ENCODE results near the gene SYNJ2.

The SYNJ2 gene

GRCh38 chr6:158009935-158010585 lies 28.4 kb downstream of the SYNJ2 start:
- DNase-seq (ENCODE audit: low read depth in 2 of 2) = no peak
- TF ChIP-seq CTCF (IDR thresholded peaks at IDR 0.05; ENCODE audit: low read depth, low read length) = no peak
- H3K4me3 ChIP-seq (replicated peaks in 1 of 2; ENCODE audit: low read depth in 2 of 2, low read length in 2 of 2) = no peak overlapping the region

- TF ChIP-seq CTCF (IDR thresholded peaks at IDR 0.05; ENCODE audit: low read depth, low read length) = no peak
- DNase-seq (ENCODE audit: low read depth in 2 of 2) = no peak
- no peak overlapping the region for H3K4me3 ChIP-seq (replicated peaks in 1 of 2; ENCODE audit: low read depth in 2 of 2, low read length in 2 of 2)
Observed at GRCh38 chr6:158010591-158011477, 29.2 kb downstream of the SYNJ2 start.

DNA sequence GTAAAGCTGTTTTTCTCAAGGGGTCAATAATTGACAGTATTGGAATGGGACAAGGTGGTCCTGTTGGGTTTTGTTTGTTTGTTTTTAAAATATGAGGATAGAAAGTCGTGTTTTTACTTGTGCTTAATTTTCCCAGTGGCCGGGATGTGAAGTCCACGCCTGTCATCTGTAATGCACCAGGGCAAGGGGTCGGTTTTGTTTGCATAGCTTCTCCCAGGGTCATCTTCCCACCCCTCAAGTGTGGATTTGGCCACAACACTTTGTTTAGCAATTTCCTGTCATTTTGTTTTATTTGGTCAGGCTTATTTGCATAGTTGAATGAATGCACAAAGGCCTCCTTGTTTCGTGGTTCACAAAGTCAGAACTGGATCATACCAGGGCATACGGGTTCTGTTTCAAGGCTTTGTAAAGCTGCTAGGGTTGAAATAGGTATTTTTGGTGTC lies 29.8 kb downstream of the SYNJ2 start:
- TF ChIP-seq CTCF (IDR thresholded peaks at IDR 0.05; ENCODE audit: low read depth, low read length) = no peak
- no peak overlapping the region for H3K4me3 ChIP-seq (replicated peaks in 1 of 2; ENCODE audit: low read depth in 2 of 2, low read length in 2 of 2)
- DNase-seq (ENCODE audit: low read depth in 2 of 2) = peak; percentile 45 to 59

- TF ChIP-seq CTCF (IDR thresholded peaks at IDR 0.05; ENCODE audit: low read depth, low read length) = no peak
- no peak overlapping the region for H3K4me3 ChIP-seq (replicated peaks in 1 of 2; ENCODE audit: low read depth in 2 of 2, low read length in 2 of 2)
- DNase-seq (ENCODE audit: low read depth in 2 of 2) = no peak
Observed at GRCh38 chr6:158011980-158012566, 30.4 kb downstream of the SYNJ2 start.

- no peak for TF ChIP-seq CTCF (IDR thresholded peaks at IDR 0.05; ENCODE audit: low read depth, low read length)
- H3K4me3 ChIP-seq (replicated peaks in 1 of 2; ENCODE audit: low read depth in 2 of 2, low read length in 2 of 2) = no peak overlapping the region
Observed at GRCh38 chr6:158013904-158014504, 32.3 kb downstream of the SYNJ2 start.

DNA sequence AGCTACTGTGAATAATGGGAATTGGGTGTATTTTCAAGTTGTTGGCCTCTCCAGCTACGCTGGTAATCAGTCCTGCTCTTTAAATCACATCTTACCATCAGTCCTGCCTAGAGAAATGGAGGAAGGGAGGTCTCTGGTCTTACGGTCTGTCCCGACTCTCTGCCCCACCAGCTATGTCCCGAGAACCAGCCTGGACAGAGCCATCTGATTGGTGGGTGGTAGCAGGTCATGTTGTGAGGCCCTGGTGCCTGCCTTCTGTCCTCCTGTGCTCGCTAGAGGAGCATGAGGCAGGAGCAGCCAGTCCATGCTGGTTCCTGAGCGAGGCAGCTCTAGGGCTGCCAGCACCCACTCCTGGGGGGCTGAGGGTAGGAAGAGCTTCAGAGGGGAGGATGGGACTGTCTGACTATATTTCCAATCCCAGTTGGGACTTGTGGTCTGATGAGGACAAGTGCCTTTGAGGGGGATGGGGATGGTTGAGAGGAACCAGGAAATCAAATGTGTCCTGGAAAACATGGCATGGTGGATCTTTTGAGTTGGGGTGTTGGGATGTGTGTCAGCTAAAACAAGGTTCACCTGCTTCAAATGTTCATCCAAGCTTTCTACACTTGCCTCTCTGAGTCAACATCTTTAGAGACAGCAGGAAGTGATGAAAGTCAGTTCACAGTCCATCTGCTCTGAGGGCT lies 33.0 kb downstream of the SYNJ2 start:
- peak in 1 of 2 donors; percentile 40 for DNase-seq (ENCODE audit: low read depth in 2 of 2)
- no peak for TF ChIP-seq CTCF (IDR thresholded peaks at IDR 0.05; ENCODE audit: low read depth, low read length)
- H3K4me3 ChIP-seq (replicated peaks in 1 of 2; ENCODE audit: low read depth in 2 of 2, low read length in 2 of 2) = no peak overlapping the region

More at GRCh38 chr6:158013904-158014504, 32.3 kb downstream of the SYNJ2 start:
- no peak for DNase-seq (ENCODE audit: low read depth in 2 of 2)
